LNCAP (cell line): ENCODE results near the gene ARF1.

Source experiments
- CTCF ChIP-seq: fragments of 450-650 bp; IDR thresholded peaks from 2 replicates; pipeline ENCODE4 v1.5.1; 2017; ENCODE audit warnings: mild to moderate bottlenecking

ARF1 gene

GRCh38 chr1:228097333-228098081 is 15.0 kb downstream of the ARF1 start:
- TF ChIP-seq CTCF = no peak

GRCh38 chr1:228098323-228098931 is 15.9 kb downstream of the ARF1 start:
- no peak for TF ChIP-seq CTCF

DNA sequence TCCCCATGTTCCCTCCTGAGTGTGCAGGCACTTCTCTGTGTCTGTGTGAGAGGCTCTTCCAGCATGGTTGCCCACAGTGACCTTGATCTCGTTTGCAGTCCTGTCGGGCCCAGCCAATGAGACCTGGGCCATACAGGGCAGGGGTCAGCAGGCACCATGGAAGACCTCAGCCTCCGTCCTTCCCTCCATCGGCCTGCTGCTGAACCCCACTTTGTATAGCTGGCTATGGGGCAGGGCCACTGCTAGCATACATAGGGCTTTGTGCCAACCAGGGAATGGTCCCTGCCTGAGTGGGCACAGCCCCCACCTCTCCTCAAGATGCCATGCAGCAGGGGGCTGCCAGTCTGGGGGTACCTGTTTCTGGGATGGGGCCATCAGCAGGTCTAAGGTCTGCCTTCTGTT is 16.8 kb downstream of the ARF1 start:
- TF ChIP-seq CTCF = no peak

GRCh38 chr1:228100822-228101613 is 18.5 kb downstream of the ARF1 start:
- no peak for TF ChIP-seq CTCF

GRCh38 chr1:228101614-228101993 is 19.1 kb downstream of the ARF1 start:
- TF ChIP-seq CTCF = no peak

GRCh38 chr1:228101994-228102790 is 19.7 kb downstream of the ARF1 start:
- TF ChIP-seq CTCF = peak; percentile 28; the same call in 1 of the 2 replicates
